HG03139 (cell line): ENCODE measurements around the gene CEBPB.

ENCODE experiments used
- ATAC-seq: cut with Tn5 transposase; IDR thresholded peaks from one replicate; pipeline ENCODE4 v1.9.1; 2021; ENCODE audit not compliant: unreplicated experiment

CEBPB gene

DNA sequence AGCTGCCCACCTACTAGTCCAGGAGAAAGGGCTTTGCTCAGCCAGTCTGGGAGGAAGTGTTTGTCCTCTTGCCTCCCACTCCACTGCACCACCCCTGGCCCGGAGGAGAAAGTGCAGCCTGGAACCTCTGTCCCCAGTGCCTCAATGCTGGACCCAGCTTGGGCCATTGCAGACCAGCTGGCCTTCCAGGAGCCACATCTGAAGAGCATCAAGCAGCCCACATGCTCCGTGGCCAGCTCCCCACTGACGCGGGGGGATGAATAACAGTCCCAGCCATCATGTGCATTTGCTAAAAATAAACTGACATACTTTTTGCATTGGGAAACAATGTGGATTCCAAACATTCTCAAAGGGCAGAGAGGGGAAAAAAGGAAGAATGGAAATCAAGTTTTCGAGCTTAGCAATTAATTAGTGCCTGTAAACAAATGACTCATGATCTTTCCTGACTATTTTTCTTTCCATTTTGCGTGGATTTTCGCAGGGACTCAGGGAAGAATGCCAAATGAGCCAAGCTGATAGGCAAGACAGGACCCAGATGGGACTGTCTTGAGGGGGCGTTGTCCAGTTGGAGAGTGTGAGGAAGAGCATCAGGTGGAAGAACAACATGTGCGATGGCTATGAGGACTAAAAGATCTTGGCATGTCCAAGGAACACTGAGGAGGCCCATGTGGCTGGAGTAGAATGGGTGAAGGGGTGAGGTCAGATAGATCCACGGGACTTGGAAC, 34.1 kb downstream of the CEBPB start:
- ATAC-seq: no peak

DNA sequence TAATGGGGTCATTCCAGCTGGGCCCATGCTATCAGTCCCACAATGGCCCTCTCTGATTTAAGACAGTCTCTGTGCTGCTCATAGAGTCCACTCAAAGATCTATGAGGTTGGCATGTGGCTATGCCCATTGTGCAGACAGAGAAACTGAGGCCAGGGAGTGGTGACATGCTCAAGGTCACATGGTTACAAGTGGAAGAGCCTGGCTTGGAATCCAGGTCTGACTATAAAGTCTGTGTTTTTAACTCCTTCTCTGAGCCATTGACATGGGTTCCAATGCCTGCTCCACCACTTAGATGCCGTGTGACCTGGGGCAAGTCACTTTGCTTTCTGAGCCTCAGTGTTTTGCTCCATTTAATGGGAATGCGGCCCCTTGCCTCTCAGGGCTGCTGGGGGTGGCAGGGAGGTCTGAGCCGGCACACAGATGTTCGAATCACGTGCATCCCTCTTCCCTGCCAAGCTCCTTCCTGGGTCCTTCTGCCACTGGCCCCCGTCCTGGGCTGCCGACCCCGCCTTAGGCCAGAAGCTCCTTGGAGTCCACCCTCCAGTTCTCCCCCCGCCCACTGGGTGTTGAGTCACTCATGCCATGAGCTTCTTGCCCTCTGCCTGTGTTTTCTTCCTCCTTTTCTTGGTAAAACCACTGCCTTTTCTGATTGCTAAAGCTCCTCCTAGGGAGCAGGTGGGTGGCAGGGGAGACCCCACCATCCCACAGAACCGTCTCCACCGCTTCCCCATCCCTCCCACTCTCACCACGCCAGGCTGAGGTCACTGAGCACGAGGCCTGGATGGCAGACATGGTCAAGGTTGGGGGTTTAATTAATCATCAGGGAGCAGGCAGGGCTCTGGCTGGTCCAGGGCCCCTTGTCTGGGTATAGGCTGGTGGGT, 35.7 kb downstream of the CEBPB start:
- no peak for ATAC-seq

DNA sequence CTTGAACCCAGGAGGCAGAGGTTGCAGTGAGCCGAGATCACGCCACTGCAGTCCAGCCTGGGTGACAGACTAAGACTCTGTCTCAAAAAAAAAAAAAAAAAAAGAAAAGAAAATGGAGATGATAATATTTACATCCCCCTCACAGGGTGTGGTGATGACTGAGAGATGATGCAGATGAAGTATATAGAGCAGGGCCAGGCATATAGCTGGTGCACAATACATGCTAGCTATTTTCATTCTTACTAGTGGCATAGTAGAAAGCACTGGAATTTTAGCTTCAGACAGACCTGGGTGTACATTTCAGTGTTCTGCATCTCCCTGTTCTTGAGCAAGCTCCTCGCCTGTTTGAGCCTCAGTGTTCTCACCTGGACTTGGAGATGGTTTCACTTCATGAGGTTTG, 36.9 kb downstream of the CEBPB start:
- no peak for ATAC-seq

DNA sequence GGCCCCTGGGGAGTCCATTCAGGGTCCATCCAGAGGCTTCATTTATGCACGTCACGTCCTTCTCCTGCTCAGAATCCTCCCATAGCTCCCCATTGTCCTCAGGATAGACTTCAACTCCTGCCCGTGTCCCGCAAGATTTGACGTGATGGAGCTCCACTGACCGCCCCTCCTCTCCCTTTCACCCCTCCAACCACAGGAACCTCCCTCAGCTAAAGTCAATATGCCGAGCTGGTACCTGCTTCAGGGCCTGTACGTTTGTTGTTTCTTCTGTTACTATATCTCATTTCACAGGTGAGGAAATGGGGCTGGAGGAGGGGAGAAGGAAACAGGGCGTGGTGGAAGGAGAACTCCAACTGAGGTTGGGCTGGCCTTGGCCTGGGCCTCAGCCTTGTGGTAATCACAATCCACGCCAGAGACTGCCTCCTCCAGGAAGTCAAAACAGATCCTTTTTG, 38.6 kb downstream of the CEBPB start:
- no peak for ATAC-seq

DNA sequence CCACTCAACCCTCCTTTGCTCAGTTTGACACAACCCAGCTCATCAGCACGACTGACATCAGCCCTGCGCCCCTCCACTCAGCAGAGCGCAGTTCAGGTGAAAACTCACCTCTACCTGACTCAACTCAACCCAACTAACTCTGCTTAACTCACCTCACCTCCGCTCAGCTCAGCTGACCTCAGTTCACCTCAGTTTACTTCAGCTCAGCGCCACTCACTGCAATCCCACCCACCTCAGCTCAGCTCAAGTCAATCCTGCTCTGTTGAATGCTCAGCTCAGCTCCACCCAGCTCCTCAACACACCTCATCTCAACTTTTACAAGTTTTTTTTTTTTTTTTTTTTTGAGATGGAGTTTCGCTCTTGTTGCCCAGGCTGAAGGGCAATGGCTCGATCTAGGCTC, 39.6 kb downstream of the CEBPB start:
- no peak for ATAC-seq

DNA sequence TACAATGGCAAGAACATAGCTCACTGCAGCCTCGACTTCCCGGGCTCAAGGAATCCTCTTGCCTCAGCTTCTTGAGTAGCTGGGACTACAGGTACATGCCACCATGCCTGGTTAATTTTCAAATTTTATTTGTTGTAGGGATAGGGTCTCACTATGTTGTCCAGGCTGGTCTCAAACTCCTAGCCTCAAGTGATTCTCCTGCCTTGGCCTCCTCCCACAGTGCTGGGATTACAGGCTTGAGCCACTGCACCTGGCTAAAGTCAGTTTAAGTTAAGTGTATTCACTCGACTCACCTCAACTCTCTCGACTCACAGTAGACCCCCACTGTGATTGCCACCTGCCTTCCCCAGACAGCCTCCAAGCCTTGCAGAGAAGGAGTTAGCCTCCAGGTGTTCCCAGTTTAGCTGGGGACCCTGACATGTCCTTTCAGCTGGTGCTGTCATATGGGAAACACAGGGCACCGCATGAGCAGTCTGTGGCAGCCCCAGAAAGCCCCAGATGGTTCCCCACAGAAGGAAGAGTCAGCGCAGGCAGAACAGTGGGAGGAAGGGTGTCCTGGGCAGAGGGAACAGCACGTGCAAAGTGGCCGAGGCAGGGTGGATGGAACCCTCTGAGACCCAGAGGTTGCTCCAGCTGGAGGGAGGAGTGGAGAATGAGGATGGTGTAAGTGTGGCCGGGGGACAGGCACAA, 40.4 kb downstream of the CEBPB start:
- ATAC-seq: no peak

DNA sequence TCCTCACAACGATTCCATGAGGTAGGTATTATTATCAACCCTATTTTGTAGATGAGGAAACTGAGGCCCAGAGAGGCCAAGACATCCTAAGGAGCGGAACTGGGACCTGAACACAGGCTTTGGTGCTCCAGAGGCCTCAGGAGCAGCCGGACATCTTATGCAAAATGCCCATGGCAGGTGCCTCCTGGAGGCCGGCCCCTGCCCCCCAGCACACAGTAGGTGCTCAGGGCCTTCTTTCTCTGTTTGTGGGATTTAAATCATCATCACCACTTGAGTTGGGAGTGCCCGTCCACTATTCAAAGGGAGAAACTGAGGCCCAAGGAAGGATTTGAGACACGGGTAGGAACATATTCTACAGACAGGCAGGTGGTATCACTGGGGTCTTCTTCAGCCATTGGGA, 41.2 kb downstream of the CEBPB start:
- no peak for ATAC-seq

DNA sequence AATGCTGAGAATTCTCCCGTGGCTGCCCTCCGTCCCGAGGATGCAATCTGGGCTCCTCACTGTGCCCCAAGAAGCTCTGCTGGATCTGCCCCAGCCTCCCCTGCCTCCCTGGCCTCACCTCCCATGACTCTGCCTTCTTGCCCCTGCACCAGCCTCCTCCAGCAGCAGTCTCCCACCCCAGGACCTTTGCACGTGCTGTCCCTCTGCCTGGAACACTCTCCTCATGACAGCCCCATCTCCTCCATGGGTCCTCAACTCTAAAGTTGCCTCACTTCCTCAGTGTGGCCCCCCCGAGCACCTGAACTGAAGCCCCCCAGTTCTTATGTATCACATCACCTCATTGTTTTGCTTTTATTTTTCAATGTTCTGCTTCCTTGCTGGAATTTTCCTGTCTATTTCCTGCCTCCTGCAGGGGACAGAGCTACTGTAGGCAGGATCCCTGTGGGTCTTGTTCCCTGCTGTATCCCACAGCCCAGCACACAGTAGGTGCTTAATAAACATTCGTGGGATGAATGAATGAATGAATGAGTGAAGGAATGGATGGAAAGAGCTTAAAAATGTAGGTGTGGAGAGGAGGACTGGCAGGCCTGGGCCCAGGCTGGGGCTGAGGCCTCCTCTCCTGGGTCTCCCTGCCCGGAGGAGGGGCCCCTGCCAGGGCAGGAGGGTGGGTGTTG, 42.2 kb downstream of the CEBPB start:
- no peak for ATAC-seq

DNA sequence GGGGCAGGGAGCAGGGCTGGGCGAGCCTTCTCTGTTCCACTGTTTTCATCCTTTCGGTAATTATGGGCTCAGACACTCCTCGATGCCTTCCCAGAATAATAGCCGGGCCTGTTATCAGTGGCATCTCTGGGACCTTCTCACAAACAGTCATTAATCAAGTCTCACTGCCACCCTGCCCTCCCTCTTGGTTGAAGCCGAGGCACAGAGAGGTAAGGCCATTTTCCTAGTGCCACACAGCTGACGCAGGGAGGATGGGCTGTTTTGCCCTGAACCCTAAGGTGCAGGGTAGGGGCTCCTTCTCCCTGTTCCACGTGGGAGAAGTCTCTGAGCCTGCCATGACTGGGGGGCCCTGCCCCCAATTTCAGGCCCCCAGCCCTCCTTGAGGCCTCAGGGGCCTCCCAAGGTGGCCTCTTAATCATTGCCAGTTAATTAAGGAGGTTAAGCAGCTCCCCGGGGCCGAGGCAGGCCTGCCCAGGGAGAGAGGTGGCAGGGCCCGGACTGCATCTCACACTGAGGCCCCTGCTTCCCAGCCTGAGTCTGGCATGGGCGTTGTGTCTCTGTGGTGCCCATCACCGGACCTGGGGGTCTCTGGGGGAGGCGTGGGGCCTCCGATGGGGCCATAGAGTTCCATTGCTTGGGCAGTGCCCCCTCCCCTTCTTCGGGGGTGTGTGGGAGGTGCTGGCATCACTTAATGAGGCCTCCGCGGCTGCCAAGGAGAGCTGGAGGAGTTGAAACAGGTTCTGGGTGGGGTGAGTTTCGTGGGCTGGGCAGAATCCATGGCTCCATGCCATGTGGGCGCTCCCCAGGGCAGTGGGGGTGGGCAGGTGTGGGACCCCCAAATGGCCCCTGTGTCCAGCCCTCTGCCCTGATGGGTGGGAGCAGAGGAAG, 42.9 kb downstream of the CEBPB start:
- ATAC-seq: no peak

DNA sequence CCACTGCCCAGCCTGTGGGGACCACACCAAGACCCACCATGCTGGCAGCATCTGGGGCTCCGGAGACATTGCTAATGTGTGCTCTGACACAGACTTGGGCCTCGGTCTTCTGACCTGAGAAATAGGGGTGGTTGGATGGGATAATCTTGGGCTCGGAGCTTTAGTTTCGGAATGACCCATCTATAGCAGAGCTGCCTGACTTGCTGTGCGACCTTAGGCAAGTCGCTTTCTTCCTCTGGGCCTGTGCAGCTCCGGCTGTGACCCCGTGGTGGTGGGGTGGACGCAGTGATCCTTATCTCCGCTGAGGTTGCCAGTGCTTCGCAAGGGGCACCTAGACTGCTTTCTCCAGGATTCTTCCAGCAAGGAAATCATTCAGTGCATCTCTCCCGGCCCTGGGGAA, 43.7 kb downstream of the CEBPB start:
- no peak for ATAC-seq

DNA sequence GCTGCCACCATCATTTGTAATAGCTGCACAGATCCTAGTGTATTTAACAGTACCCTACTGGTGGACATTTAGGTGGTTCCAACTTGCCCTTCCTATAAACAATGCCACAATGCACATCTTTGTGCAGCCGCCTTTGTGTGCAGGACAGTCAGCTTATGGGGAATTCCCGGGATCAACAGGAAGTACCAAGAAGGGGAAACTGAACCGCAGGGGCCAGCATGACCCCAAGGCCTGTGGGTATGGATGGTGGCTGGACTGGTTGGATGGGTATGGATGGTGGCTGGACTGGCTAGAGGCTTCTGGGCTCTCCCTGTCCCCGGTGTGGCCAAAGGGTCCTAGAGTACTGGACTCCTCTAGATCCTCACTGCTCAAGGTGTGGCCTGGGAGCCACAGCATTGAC, 46.7 kb downstream of the CEBPB start:
- no peak for ATAC-seq

DNA sequence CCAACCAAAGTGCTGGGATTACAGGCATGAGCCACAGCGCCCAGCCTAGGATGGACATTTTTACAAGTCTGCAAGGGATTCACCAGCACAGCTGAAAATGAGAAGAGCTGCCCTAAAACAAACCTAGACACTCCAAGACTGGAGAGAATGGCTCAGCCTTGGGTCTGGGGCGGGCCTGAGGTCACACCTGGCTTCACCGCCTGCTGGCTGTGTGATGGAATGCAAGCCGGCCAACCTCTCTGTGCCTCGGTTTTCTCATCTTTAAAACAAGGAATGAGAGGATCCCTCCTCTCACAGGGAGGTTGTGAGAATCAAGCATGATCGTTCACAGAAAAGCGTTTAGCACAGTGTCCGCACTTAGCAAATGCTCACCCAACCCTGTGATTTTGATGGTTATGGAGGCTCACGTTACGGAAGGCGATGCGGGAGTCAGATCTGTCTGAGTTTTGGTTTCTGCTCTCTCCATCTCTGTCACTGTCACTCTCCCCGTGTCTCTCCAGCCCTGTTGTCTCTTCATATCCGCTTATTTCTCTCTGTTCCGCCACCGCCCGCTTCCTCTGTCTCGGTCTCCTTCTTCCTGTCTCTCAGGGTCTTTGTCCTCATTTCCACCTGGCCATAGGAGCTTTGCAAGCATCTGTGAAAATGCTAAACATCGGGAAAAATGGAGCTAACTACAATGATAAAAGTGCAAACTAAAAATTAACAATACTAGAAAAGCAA, 47.6 kb downstream of the CEBPB start:
- no peak for ATAC-seq

DNA sequence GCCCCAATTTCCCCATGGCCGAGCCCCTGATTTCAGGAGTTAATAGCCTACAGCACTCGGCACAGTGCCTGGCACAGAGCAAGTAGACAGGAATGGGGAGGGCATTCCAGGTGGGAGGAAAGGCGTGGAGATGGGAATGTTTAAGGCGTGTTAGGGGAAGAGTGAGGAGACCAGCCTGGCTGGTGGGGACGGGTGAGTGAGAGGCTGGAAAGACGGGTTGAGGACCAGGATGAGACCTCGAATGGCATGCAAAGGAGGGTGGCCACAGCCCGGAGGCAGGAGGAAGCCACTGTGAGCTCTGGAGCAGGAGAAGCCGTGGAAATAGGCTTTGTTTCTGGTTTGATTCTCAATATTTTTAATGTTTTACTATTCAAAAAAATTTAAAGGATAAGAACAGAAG, 49.5 kb downstream of the CEBPB start:
- no peak for ATAC-seq

DNA sequence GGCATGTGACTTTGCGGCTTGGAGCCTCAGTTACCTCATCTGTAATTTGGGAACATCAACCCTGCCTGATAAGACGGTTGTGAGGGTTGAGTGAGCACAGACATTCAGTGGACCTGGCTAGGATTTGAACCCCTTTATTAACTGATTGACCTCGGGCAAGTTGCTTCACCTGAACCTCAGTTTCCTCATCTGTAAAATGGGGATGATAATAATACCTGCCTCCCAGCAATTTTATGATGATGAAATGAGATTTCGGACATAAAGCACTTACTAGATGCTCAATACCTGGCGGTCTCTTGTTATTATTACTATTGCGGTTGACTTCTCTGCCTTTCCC, 51.5 kb downstream of the CEBPB start:
- ATAC-seq: no peak
